Sciatic nerve (tissue), 2 donors: Measurements from ENCODE around the gene TBC1D12. TPM values are rescaled to one million over a fixed set of nuclear protein-coding genes. Genes with fewer than 3 reads are reported as not detected.
"Not testable (repeated sequence)": the region's sequence is repeated elsewhere in the genome, so short reads cannot be mapped to it uniquely, and the experiment has no call there.

ENCODE experiments used
- ATAC-seq: fragments of 200-7000 bp; cut with Tn5 transposase; one replicate; pipeline ENCODE4 v1.9.1; 2020; ENCODE audit warnings: mild to moderate bottlenecking, moderate library complexity
- DNase-seq: peaks from one replicate; pipeline ENCODE4 v3.0.0-alpha.2; 2020; ENCODE audit warnings: low spot score
- intact Hi-C: fragments of 100-400 bp; cut with DNase I; formaldehyde crosslinking; loops from one replicate; pipeline ENCODE4 v1.14.2; 2022
- total RNA-seq: library from RNA; stranded (reverse); fragmentation: NEBNext Ultra II Directional; extraction: Animal tissue kit (Norgen Biotek cat#: 25700); gene quantifications from one replicate; pipeline ENCODE4 v1.2.1, GENCODE V29; 2021
- donor health status: DM: no; HTN: no; CAD: no.
- donor health status: DM: no; HTN: no; CAD: no.

Gene TBC1D12
- total RNA-seq, 1 donor from 2014 or later = 20.4 TPM

DNA sequence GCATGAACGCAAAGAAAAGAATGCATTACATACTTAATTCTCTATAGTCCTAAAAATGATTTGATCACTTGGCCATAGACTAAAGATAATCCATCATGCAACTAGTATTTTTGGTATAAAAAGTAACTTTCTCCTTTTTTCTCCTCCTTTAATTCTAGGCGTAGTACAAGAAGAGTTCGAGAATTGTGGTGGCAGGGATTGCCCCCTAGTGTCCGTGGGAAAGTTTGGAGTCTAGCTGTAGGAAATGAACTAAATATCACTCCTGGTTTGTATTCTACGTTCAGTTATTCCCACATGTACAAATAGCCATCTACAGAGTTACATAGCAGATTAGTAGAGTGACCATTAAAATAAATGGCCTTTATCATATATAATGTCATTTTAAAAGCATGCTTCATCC lies 97.7 kb downstream of the TBC1D12 start:
- intact Hi-C loops = no loop called here
- ATAC-seq (no peak), DNase-seq (no peak)

- ATAC-seq (no peak), DNase-seq (no peak)
- intact Hi-C loops = no loop called here
Measured at GRCh38 chr10:94521276-94522250, 119.2 kb downstream of the TBC1D12 start.

GRCh38 chr10:94524146-94524545 lies 121.8 kb downstream of the TBC1D12 start:
- DNase-seq (no peak), ATAC-seq (no peak)
- intact Hi-C loops = no loop called here

DNA sequence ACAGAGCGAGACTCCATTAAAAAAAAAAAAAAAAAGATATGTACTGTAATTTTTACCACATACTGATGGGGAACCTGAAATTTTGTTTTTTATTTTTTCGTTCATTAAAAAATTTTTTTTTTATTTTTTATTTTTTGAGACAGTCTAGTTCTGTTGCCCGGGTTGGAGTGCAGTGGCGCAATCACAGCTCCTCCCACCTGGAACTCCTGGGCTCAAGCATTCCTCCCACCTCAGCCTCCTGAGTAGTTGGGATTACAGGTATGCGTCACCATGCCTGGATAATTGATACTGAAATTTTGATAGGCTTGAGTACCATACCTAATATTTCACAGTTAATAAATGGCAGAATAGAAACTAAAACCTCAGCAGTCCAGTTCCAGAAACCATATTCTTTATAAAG lies 122.4 kb downstream of the TBC1D12 start:
- intact Hi-C loops = no loop called here
- no peak for DNase-seq

DNA sequence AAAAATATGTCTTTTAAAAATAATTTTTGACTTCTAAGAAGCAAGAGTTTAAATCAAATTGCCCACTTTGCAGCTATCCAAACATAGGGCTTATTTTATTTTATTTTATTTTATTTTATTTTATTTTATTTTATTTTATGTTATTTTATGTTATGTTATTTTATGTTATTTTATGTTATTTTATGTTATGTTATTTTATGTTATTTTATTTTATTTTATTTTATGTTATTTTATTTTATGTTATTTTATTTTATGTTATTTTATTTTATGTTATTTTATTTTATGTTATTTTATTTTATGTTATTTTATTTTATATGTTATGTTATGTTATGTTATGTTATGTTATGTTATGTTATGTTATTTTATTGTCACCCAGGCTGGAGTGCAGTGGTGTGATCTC lies 129.2 kb downstream of the TBC1D12 start:
- ATAC-seq, intact Hi-C loops, DNase-seq: not testable (repeated sequence)

More for the DNA sequence above, 122.4 kb downstream of the TBC1D12 start:
- no peak for ATAC-seq

GRCh38 chr10:94533027-94533426 lies 130.7 kb downstream of the TBC1D12 start:
- intact Hi-C loops = no loop called here
- no peak for ATAC-seq

DNA sequence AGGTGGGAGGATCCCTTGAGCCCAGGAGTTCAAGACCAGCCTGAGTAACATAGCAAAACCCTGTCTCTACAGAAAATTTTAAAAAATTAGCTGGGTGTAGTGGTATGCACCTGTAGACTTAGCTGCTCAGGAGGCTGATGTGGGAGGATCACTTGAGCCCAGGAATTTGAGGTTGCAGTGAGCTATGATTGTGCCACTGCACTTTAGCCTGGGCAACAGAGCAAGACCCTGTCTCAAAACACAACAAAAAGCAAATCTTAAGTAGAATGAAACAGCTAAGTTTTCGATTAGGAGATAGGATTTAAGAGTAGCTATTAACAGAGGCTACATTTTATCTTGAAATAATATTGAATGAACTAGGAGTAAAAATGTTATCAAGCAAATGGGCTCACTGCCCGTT lies 139.9 kb downstream of the TBC1D12 start:
- intact Hi-C loops, ATAC-seq, DNase-seq: not testable (repeated sequence)

More at GRCh38 chr10:94533027-94533426, 130.7 kb downstream of the TBC1D12 start:
- no peak for DNase-seq

GRCh38 chr10:94545391-94546048 lies 143.2 kb downstream of the TBC1D12 start, which contains the start of gene HELLS:
Gene HELLS, plus strand, starts transcription at chr10:94545788. Its CDS starts 134 bp downstream, at chr10:94545922.
- intact Hi-C loops = no loop called here
- ATAC-seq = peak; percentile 94
- peak; percentile 85 for DNase-seq

GRCh38 chr10:94546049-94546900 lies 143.9 kb downstream of the TBC1D12 start:
- peak; percentile 33 for ATAC-seq
- intact Hi-C loops = no loop called here
- DNase-seq = no peak

DNA sequence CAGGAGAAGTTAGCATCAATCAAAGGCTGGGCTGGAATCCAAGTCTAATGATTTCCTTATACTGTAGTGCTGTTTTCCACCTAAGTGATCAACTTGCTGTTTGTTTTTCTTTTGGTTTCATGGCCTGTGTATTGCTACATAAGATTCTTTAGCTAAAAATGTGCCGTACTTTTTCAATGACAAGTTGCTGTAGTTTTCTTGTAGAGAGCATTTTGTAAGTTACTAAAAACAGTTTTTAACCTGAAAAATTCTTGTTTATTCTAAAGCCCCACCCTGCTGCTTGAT lies 144.5 kb downstream of the TBC1D12 start:
- DNase-seq (no peak), ATAC-seq (no peak)
- intact Hi-C loops = no loop called here

GRCh38 chr10:94549221-94549620 lies 146.9 kb downstream of the TBC1D12 start:
- ATAC-seq (no peak), DNase-seq (no peak)
- intact Hi-C loops = no loop called here

- DNase-seq, intact Hi-C loops, ATAC-seq: not testable (repeated sequence)
Measured at GRCh38 chr10:94567714-94568307, 165.5 kb downstream of the TBC1D12 start.

- intact Hi-C loops = no loop called here
- no peak for ATAC-seq
Measured at GRCh38 chr10:94571081-94571480, 168.7 kb downstream of the TBC1D12 start.

GRCh38 chr10:94571528-94571927 lies 169.2 kb downstream of the TBC1D12 start:
- intact Hi-C loops = no loop called here
- DNase-seq = no peak
- ATAC-seq = no peak

More at GRCh38 chr10:94571081-94571480, 168.7 kb downstream of the TBC1D12 start:
- DNase-seq = no peak

GRCh38 chr10:94578790-94579189 lies 176.4 kb downstream of the TBC1D12 start:
- DNase-seq (no peak), ATAC-seq (no peak)
- intact Hi-C loops = no loop called here

GRCh38 chr10:94583124-94583523 lies 180.8 kb downstream of the TBC1D12 start:
- DNase-seq (no peak), ATAC-seq (no peak)
- intact Hi-C loops = no loop called here
